ENCODE results near the gene FUT1.

DNA sequence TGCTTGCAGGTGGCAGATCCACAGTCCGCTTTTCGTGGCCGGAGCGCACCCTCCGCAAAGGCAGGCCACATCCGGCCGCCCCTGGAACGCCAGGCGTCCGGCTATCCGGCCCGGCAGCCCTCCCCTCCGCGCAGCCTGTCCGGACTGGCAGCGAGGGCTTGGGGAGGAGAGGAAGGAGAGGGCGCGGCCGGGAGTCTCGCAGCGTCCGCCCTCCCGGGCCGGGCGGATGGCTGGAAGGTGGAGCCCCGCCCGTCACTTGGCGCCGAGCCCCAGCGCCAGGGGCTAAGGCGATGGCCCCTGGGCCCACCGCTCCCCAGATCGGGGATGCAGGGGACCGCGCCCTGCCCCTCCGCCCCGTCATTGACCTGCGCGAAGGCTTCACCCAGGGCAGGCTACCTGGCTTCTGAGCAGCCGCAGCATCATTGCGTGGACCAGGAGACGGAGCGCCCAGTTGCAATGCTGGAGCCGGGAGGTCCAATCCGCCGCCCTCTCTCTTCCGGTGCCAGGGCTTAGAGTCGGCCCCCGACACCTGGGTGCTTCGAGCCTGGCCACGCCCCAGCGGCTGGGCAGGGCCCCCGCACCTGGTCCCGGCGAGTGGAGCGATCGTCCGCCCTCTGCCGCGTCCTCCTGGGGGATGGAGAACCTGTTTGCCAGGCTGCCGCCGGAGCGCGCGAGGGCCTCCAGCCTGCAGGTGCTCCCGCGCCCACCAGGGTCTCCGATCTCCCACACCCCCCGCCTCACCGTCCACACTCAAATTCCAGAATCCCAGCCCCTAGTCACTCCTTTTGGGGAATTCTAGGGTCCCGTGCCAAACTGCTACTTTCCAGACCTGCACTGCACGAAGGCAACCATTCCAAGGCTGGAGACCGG lies at the start of gene FUT1:
- TF ChIP-seq CTCF (IDR thresholded peaks at IDR 0.05; ENCODE audit: low read length) (no peak), EZH2 (optimal IDR thresholded peaks at IDR 0.05; ENCODE audit: low read depth, low read length) (no peak), EZH2phosphoT487 (IDR thresholded peaks at IDR 0.05; ENCODE audit: low read length) (no peak)
